ENCODE data around the gene HMBS.

DNA sequence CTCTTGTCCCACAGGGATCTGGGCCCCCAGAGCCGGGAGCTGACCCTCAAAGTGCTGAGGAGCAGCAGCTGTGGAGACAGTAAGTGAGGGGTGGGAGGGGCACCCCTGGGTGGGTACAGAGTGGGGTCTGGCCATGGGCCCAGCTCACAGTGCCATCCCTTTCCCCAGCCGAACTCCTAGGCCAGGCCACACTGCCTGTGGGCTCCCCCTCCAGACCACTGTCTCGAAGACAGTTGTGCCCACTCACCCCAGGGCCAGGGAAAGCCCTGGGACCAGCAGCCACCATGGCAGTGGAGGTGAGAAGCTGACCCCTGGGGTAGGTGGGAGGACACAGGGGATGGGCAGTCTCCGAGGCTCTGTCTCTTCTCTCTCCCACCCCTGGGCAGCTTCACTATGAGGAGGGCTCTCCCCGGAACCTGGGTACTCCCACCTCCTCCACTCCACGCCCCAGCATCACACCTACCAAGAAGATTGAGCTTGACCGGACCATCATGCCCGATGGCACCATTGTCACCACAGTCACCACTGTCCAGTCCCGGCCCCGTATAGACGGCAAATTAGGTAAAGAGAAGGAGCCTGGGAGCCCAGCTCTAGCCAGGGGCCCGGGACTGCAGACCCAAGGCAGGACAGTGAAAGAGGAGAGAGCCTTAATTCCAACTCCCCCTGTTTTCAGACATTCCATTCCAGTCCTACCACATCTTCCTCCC, 27.8 kb downstream of the HMBS start:
- TF ChIP-seq, protein P1, sequence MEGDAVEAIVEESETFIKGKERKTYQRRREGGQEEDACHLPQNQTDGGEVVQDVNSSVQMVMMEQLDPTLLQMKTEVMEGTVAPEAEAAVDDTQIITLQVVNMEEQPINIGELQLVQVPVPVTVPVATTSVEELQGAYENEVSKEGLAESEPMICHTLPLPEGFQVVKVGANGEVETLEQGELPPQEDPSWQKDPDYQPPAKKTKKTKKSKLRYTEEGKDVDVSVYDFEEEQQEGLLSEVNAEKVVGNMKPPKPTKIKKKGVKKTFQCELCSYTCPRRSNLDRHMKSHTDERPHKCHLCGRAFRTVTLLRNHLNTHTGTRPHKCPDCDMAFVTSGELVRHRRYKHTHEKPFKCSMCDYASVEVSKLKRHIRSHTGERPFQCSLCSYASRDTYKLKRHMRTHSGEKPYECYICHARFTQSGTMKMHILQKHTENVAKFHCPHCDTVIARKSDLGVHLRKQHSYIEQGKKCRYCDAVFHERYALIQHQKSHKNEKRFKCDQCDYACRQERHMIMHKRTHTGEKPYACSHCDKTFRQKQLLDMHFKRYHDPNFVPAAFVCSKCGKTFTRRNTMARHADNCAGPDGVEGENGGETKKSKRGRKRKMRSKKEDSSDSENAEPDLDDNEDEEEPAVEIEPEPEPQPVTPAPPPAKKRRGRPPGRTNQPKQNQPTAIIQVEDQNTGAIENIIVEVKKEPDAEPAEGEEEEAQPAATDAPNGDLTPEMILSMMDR (IDR thresholded peaks at IDR 0.05; ENCODE audit: low read length), result no peak
- TF ChIP-seq EZH2 (optimal IDR thresholded peaks at IDR 0.05; ENCODE audit: low read depth, low read length), result no peak

All from MM.1S (cell line).